MM.1S (cell line): ENCODE data around the gene TOX4.
A peak's percentile ranks its signal among the peaks of the same experiment; 100 is the strongest.

Source experiments
- DNase-seq: peaks from one replicate; pipeline ENCODE4 v3.0.0-alpha.2; 2015
- H2AFZ ChIP-seq: fragments of 300-600 bp; sonication (generic); 2 replicates; pipeline ENCODE4 v1.6.0; 2016; ENCODE audit warnings: antibody characterized with exemption, low read length
- H3F3A ChIP-seq: fragments of 300-600 bp; sonication (generic); 2 replicates; pipeline ENCODE4 v1.6.1; 2016; ENCODE audit warnings: mild to moderate bottlenecking, antibody characterized with exemption, low read length, moderate library complexity, mixed read lengths; ENCODE audit not compliant: insufficient read depth
- H3K27ac ChIP-seq: fragments of 300-600 bp; sonication (generic); 2 replicates; pipeline ENCODE4 v1.5.1; 2016; ENCODE audit warnings: mild to moderate bottlenecking, low read length
- H3K27me3 ChIP-seq: fragments of 300-600 bp; sonication (generic); replicated peaks from 2 replicates; pipeline ENCODE4 v1.6.0; 2016; ENCODE audit warnings: low read length; ENCODE audit not compliant: insufficient read depth
- H3K36me3 ChIP-seq: fragments of 300-600 bp; sonication (generic); replicated peaks from 2 replicates; pipeline ENCODE4 v1.6.1; 2016; ENCODE audit warnings: mild to moderate bottlenecking, low read length, mixed read lengths; ENCODE audit not compliant: insufficient read depth
- H3K4me1 ChIP-seq: fragments of 300-600 bp; sonication (generic); 2 replicates; pipeline ENCODE4 v1.6.1; 2016; ENCODE audit warnings: low read length, mixed read lengths
- H3K4me2 ChIP-seq: fragments of 300-600 bp; sonication (generic); 2 replicates; pipeline ENCODE4 v1.6.0; 2016; ENCODE audit warnings: low read depth, low read length
- H3K4me3 ChIP-seq: fragments of 300-600 bp; sonication (generic); 2 replicates; pipeline ENCODE4 v1.5.1; 2016; ENCODE audit warnings: low read length, mixed read lengths
- H3K79me2 ChIP-seq: fragments of 300-600 bp; sonication (generic); 2 replicates; pipeline ENCODE4 v1.6.1; 2016; ENCODE audit warnings: mixed run types, low read length, mixed read lengths
- H3K9ac ChIP-seq: fragments of 300-600 bp; sonication (generic); 2 replicates; pipeline ENCODE4 v1.6.1; 2016; ENCODE audit warnings: low read length, mixed read lengths
- H3K9me2 ChIP-seq: fragments of 300-600 bp; sonication (generic); replicated peaks from 2 replicates; pipeline ENCODE4 v1.6.1; 2016; ENCODE audit warnings: mild to moderate bottlenecking, low read length, mixed read lengths; ENCODE audit not compliant: insufficient read depth
- H3K9me3 ChIP-seq: fragments of 300-600 bp; sonication (generic); replicated peaks from 2 replicates; pipeline ENCODE4 v1.6.1; 2016; ENCODE audit warnings: mild to moderate bottlenecking, low read length, mixed read lengths; ENCODE audit not compliant: insufficient read depth
- H4K20me1 ChIP-seq: fragments of 300-600 bp; sonication (generic); 2 replicates; pipeline ENCODE4 v1.6.1; 2016; ENCODE audit warnings: mild to moderate bottlenecking, low read length, moderate library complexity, mixed read lengths; ENCODE audit not compliant: insufficient read depth
- EZH2 ChIP-seq: fragments of 300-600 bp; sonication (generic); optimal IDR thresholded peaks from 2 replicates; pipeline ENCODE3; 2017; ENCODE audit warnings: low read depth, mild to moderate bottlenecking, antibody characterized with exemption, low read length, mixed read lengths
- EZH2phosphoT487 ChIP-seq: fragments of 300-600 bp; sonication (generic); IDR thresholded peaks from 2 replicates; pipeline ENCODE4 v1.6.1; 2018; ENCODE audit warnings: antibody characterized with exemption, low read length
- TF ChIP-seq, protein P1 (sequence below): fragments of 300-600 bp; sonication (generic); IDR thresholded peaks from 2 replicates; pipeline ENCODE4 v1.5.1; 2016; ENCODE audit warnings: antibody characterized with exemption, low read length, mixed read lengths

TOX4 gene

DNA sequence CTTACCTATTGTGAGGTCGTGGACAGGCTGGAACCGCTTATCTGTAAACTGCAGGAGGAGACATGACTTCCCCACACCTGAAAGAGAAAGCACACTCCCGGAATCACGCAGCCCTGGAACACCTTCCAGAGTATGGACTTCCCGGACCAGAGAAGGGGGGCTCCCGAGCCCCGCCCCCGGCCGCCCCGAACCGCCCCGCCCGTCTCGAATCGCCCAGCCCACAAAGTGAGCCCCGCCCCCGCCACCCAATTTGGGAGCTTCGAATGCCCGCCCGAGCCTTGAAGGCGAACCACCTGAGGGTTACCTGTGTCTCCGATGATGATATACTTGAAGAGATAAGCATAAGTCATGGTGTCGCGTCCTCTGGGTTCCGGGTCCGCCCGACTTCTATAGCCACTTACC, 471 bp upstream of the TOX4 start:
- Histone ChIP-seq H3K27ac (peak overlapping the region; percentile 41; the same call in 1 of the 2 replicates), H3K9ac (peak overlapping the region; percentile 51), H3K36me3 (no peaks in the 10 kb centered on the region), H2AFZ (peak overlapping the region; percentile 81), H3K79me2 (peaks cover 22% of the 10 kb centered on the region), H3K27me3 (no peaks in the 10 kb centered on the region), H3K4me1 (no peaks in the 10 kb centered on the region), H3K4me2 (peak overlapping the region; percentile 59), H4K20me1 (no peaks in the 10 kb centered on the region), H3K9me2 (no peaks in the 10 kb centered on the region), H3F3A (no peaks in the 10 kb centered on the region), H3K4me3 (peak overlapping the region; percentile 77), H3K9me3 (no peaks in the 10 kb centered on the region)
- DNase-seq: no peak
- TF ChIP-seq, protein P1, sequence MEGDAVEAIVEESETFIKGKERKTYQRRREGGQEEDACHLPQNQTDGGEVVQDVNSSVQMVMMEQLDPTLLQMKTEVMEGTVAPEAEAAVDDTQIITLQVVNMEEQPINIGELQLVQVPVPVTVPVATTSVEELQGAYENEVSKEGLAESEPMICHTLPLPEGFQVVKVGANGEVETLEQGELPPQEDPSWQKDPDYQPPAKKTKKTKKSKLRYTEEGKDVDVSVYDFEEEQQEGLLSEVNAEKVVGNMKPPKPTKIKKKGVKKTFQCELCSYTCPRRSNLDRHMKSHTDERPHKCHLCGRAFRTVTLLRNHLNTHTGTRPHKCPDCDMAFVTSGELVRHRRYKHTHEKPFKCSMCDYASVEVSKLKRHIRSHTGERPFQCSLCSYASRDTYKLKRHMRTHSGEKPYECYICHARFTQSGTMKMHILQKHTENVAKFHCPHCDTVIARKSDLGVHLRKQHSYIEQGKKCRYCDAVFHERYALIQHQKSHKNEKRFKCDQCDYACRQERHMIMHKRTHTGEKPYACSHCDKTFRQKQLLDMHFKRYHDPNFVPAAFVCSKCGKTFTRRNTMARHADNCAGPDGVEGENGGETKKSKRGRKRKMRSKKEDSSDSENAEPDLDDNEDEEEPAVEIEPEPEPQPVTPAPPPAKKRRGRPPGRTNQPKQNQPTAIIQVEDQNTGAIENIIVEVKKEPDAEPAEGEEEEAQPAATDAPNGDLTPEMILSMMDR: no peak
- no peak for TF ChIP-seq EZH2
- TF ChIP-seq EZH2phosphoT487: no peak

DNA sequence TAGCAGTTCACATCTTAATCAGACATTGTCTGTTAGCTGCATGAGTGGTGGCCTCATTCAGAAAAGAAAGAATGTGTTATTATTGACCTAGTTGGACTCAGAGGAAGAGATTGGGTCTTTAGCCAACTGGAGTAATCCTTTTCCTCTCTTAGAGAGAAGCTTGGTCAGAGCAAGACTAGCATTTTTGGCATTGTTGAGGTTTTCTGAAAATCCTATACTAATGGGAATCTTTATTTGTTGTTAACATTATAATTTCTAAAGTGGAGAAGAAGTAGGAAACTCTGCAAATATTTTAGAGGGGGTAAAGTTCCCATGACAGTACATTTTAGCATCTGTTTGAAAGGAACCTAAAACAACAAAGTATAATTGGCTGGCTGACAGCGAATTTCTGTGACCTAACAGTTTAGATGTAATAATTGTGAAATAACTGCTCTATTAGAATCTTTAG, 9.7 kb downstream of the TOX4 start:
- Histone ChIP-seq H3K27me3 (no peaks in the 10 kb centered on the region), H3K4me1 (no peaks in the 10 kb centered on the region), H2AFZ (no peak overlapping the region), H3F3A (no peaks in the 10 kb centered on the region), H3K36me3 (no peaks in the 10 kb centered on the region), H3K4me2 (no peak overlapping the region), H3K4me3 (no peak overlapping the region), H3K9me2 (no peaks in the 10 kb centered on the region), H3K27ac (no peak overlapping the region), H4K20me1 (no peaks in the 10 kb centered on the region), H3K79me2 (peaks cover 2% of the 10 kb centered on the region; the same call in 1 of the 2 replicates), H3K9ac (no peak overlapping the region), H3K9me3 (no peaks in the 10 kb centered on the region)
- TF ChIP-seq EZH2 (no peak), EZH2phosphoT487 (no peak)
- TF ChIP-seq, protein P1: no peak
- no peak for DNase-seq

DNA sequence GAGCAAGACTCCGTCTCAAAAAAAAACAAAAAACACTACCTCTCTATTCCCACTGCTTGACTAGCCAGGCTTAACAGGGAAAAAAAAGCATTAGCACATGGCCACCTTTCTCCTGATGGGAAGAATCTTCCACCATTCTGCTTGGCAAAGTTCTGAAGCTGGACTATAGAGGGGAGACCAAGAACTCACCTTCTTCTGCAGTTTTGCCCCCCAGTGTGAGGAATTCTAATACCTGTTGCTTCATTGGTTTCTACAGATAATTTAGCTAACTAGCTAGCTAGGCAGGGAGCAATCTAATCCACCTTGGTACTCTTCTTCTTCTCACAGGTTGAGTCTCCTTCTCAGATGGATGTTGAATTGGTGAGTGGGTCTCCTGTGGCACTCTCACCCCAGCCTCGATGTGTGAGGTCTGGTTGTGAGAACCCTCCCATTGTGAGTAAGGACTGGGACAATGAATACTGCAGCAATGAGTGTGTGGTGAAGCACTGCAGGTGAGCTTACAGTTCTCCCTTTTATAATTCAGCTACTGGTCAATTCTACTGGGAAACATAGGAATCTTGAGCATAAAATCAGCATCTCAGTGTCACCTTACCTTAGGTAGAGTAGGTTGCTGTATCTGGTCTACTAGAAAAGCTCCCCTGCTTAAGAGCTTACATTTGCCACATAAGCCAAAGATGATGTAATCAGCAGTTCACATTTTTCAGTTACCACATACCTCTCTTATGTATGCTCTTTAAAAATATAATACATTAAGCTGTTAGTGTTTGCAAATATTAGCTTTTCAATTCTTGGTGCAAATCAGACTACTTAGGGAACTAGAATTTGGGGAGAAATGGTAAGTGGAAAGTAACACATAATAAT, 18.1 kb downstream of the TOX4 start:
- H3K36me3 ChIP-seq: no peaks in the 10 kb centered on the region; the same call in 1 of the 2 replicates
- no peak overlapping the region for H3K4me2 ChIP-seq

More for the DNA sequence above, 18.1 kb downstream of the TOX4 start:
- H2AFZ ChIP-seq: no peak overlapping the region
- H3K27me3 ChIP-seq: no peaks in the 10 kb centered on the region
- H3K4me1 ChIP-seq: no peaks in the 10 kb centered on the region
- H3K9ac ChIP-seq: no peak overlapping the region
- TF ChIP-seq EZH2: no peak
- TF ChIP-seq, protein P1: no peak
- TF ChIP-seq EZH2phosphoT487: no peak
- no peaks in the 10 kb centered on the region for H3K9me3 ChIP-seq
- no peaks in the 10 kb centered on the region for H3K9me2 ChIP-seq
- no peaks in the 10 kb centered on the region for H3K79me2 ChIP-seq
- H3K4me3 ChIP-seq: no peak overlapping the region
- H3K27ac ChIP-seq: no peak overlapping the region
- H4K20me1 ChIP-seq: no peaks in the 10 kb centered on the region
- no peak for DNase-seq
- peaks cover 6% of the 10 kb centered on the region; the same call in 1 of the 2 replicates for H3F3A ChIP-seq
